GM04503 (cell line): Measurements from ENCODE around the gene DYNC1H1.

Source experiments
- DNase-seq: peaks from one replicate; pipeline ENCODE4 v3.0.0-alpha.2; 2012; ENCODE audit warnings: low read depth

DYNC1H1 gene

GRCh38 chr14:101964297-101965180 lies at the start of gene DYNC1H1:
Gene DYNC1H1, plus strand, starts transcription at chr14:101964573. Its CDS starts 119 bp downstream, at chr14:101964692.
- no peak for DNase-seq

GRCh38 chr14:101915871-101916815 lies 48.2 kb upstream of the DYNC1H1 start:
- DNase-seq = no peak

- DNase-seq = no peak
Observed at GRCh38 chr14:101916816-101917412, 47.5 kb upstream of the DYNC1H1 start.

GRCh38 chr14:101917413-101918017 lies 46.9 kb upstream of the DYNC1H1 start:
- no peak for DNase-seq

- no peak for DNase-seq
Observed at GRCh38 chr14:101918065-101918989, 46.0 kb upstream of the DYNC1H1 start.

GRCh38 chr14:101920271-101920670 lies 44.1 kb upstream of the DYNC1H1 start:
- DNase-seq = no peak

GRCh38 chr14:101922866-101923265 lies 41.5 kb upstream of the DYNC1H1 start:
- no peak for DNase-seq

GRCh38 chr14:101925152-101925551 lies 39.2 kb upstream of the DYNC1H1 start:
- DNase-seq = no peak

- DNase-seq = no peak
Observed at GRCh38 chr14:101926085-101926484, 38.3 kb upstream of the DYNC1H1 start.

GRCh38 chr14:101926620-101927019 lies 37.8 kb upstream of the DYNC1H1 start:
- DNase-seq = no peak

GRCh38 chr14:101927859-101928258 lies 36.5 kb upstream of the DYNC1H1 start:
- DNase-seq = peak; percentile 78

- no peak for DNase-seq
Observed at GRCh38 chr14:101928415-101928841, 35.9 kb upstream of the DYNC1H1 start.

GRCh38 chr14:101929096-101929495 lies 35.3 kb upstream of the DYNC1H1 start:
- DNase-seq = no peak

GRCh38 chr14:101929946-101930345 lies 34.4 kb upstream of the DYNC1H1 start:
- no peak for DNase-seq

- DNase-seq = no peak
Observed at GRCh38 chr14:101932673-101933072, 31.7 kb upstream of the DYNC1H1 start.

GRCh38 chr14:101933209-101933608 lies 31.2 kb upstream of the DYNC1H1 start:
- no peak for DNase-seq

- no peak for DNase-seq
Observed at GRCh38 chr14:101934601-101935150, 29.7 kb upstream of the DYNC1H1 start.

GRCh38 chr14:101937926-101938767 lies 26.2 kb upstream of the DYNC1H1 start:
- DNase-seq = no peak

GRCh38 chr14:101939646-101940170 lies 24.7 kb upstream of the DYNC1H1 start:
- no peak for DNase-seq
